ENCODE measurements around the gene GABBR1.
A peak's percentile ranks its signal among the peaks of the same experiment; 100 is the strongest.

The GABBR1 gene

GRCh38 chr6:29561606-29562181, 71.3 kb downstream of the GABBR1 start:
- DNase-seq = no peak

GRCh38 chr6:29561091-29561490, 71.9 kb downstream of the GABBR1 start:
- no peak for DNase-seq

- DNase-seq = no peak
Observed at GRCh38 chr6:29559524-29560287, 73.3 kb downstream of the GABBR1 start, which contains the start of gene UBD. UBD (minus strand) TSS chr6:29559732; CDS start chr6:29559701, 31 bp downstream.

DNA sequence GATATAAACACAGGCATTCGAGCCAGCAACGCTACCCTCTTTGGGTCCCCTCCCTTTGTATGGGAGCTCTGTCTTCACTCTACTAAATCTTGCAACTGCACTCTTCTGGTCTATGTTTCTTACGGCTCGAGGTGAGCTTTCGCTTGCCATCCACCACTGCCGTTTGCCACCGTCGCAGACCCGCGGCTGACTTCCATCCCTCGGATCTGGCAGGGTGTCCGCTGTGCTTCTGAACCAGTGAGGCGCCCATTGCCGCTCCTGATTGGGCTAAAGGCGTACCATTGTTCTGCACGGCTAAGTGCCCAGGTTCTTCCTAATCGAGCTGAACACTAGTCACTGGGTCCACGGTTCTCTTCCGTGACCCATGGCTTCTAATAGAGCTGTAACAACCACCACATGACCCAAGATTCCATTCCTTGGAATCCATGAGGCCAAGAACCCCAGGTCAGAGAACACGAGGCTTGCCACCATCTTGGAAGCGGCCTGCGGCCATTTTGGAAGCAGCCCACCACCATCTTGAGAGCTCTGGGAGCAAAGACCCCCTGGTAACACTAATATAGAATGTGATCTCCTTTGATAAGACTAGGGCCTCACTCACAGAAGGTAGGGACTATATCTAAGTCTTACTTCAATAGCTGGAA, 74.4 kb downstream of the GABBR1 start:
- DNase-seq = no peak

- no peak for DNase-seq
Observed at GRCh38 chr6:29557320-29557719, 75.7 kb downstream of the GABBR1 start.

DNA sequence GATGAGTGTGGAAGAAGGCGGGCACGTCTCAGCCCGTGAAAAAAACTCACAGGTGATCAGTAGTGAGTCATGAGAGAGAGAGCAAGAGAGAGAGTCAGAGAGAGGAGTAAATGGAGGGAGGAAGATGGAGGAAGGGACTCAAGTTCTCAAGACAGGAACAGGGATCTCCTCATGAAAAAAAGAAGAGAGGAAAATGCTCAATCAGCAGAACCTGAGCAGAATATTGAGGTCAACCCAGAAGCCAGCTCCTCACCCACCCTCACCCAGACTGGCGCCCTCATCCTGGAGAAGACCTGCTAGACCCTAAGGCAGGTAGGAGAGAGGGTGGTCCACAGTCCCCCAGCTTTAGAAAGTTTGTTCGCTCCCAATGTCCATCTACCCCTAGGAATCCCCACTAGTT, 78.2 kb downstream of the GABBR1 start:
- no peak for DNase-seq

DNA sequence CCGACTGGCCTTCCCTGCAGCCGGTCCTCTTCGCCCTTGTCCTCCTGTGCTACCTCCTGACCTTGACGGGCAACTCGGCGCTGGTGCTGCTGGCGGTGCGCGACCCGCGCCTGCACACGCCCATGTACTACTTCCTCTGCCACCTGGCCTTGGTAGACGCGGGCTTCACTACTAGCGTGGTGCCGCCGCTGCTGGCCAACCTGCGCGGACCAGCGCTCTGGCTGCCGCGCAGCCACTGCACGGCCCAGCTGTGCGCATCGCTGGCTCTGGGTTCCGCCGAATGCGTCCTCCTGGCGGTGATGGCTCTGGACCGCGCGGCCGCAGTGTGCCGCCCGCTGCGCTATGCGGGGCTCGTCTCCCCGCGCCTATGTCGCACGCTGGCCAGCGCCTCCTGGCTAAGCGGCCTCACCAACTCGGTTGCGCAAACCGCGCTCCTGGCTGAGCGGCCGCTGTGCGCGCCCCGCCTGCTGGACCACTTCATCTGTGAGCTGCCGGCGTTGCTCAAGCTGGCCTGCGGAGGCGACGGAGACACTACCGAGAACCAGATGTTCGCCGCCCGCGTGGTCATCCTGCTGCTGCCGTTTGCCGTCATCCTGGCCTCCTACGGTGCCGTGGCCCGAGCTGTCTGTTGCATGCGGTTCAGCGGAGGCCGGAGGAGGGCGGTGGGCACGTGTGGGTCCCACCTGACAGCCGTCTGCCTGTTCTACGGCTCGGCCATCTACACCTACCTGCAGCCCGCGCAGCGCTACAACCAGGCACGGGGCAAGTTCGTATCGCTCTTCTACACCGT, 79.5 kb downstream of the GABBR1 start:
- DNase-seq = no peak

- peak; percentile 39 for DNase-seq
Observed at GRCh38 chr6:29552512-29553051, 80.4 kb downstream of the GABBR1 start.

DNA sequence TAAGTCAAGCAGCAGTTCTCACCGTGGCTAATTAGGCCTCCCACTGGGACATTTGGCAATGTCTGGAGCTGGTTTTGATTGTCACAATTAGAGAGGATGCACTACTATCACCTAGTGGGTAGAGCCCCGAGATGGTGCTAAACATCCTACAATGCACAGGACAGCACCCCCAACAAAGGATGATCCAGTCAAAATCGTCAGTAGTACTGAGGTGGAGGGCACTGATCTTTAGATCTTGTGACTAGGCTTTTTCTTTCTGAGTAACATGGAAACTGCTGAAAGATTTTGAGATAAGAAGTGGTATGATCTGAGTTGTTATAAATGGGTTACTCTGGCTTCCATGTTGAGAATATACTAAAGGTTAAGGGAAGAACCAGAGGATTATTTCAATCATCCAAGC, 85.4 kb downstream of the GABBR1 start:
- DNase-seq = no peak

DNA sequence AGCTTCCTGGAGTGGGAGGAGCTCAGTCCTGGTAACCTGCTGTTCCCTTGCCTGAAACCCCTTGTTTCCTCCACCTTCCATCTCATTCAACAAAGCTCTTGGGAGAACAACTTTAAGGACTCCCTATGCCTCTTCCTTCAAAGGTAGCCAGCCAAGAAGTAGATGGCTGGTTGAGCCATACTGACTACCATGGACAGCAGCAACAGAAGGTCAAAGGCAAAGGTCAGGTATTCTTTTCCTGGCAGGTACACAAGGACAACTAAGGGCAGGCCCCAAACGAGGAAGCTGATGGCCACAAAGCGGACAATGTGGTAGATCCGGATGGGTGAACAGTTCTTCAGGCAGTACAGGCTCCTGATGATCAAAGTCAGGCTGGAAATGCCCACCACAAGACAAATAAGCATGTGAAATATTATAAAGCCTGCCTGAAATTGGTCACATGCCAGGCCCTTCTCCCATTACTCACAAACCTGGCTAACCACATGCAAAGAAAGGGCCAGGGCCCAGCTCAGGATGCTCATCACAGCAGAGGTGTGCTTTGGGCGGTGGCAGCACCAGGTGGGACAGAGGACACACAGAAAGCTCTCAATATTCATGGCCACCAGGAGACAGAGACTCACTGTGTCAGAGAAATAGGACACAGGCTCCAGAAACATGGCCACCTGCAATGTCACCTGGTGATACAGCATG, 95.1 kb downstream of the GABBR1 start:
- DNase-seq = no peak

- no peak for DNase-seq
Observed at GRCh38 chr6:29532320-29532951, 100.5 kb downstream of the GABBR1 start.

- no peak for DNase-seq
Observed at GRCh38 chr6:29531668-29532067, 101.3 kb downstream of the GABBR1 start.

- no peak for DNase-seq
Observed at GRCh38 chr6:29530671-29531310, 102.2 kb downstream of the GABBR1 start.

- DNase-seq = no peak
Observed at GRCh38 chr6:29529956-29530355, 103.0 kb downstream of the GABBR1 start.

GRCh38 chr6:29528988-29529560, 103.9 kb downstream of the GABBR1 start:
- DNase-seq = no peak

DNA sequence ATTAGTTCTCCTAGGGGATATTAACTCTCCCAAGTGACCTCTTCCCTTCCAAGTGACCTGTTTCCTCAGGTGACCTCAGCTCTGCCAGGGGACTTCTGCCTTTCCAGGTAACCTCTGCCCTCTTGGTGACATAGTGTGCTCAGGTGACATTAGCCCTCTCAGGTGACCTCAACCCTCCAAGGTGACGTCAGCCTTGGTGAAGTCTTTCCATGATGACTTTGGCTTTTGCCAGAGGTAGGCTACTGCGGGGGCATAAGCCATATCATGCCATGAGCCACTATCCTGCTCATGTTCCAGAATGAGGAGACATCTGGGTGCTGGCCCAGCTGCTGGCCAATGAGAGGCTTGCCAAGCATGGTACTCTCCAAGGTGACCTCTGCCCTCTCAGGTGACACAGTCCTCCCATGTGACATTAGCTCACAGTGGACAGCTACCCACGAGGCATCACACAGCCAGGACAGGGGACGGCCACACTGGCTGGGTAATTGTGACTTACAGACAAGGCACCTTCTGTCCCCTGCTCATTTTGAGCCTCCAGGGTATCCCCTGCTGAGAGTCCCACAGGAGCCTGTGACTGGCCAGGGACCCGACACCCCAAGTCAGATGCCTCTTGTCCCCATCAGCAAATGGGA, 104.6 kb downstream of the GABBR1 start:
- no peak for DNase-seq

GRCh38 chr6:29527564-29527963, 105.4 kb downstream of the GABBR1 start:
- no peak for DNase-seq

GRCh38 chr6:29527126-29527525, 105.9 kb downstream of the GABBR1 start:
- no peak for DNase-seq

DNA sequence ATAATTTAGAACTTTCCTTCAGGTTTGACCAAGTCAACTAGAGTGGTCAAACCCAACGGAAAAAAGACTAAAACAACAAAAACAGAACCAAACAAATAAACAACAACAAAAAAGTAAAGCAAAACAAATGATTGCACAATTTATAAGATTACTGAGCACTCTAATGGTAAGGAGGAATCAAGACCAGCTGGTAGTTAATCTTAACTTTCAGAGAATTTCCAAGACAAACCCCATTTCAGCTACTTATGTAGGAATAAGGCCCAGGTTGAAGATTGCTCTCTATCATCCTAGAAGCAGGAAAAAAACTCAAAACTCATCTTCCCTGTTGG, 107.7 kb downstream of the GABBR1 start:
- no peak for DNase-seq

DNA sequence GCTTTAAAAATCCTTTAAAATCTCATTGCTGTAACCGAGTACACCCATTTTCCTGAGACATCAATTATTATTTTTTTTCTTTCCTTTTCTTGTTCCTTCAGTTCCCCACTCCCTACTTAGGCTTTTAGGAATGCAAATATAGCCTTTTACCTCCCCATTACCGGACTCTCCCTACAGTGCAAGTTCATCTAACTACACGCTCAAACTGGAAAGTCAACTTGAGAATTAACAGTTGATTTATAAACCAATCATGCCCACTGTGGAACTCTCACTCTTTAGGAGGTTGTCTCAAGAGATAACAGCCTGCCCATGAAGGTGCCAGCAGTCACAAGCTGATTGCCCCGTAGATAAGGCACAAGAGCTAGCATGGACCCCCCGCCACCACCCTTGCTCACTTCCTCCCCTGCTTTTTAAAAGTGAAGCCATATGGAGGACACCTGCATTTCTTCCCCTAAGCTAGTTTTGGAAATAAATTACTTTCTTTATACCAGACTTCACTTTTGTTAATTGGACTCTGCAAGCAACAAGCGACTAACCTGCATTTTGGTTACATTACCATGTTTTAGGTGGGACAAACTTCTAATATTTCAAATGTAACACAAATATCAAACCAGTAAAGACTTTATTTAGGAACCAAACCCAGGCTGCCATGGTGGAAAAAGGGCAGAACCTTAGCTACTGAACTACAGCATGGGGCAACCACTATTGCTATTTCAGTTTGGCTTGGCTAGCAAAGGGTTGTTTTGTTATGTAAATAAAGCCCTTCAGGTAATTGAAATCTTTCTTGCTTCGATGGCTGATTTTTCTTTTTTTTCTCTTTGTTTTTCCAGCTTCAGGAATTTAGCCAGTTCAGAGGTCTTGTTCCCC, 108.3 kb downstream of the GABBR1 start:
- no peak for DNase-seq
